ENCODE data around the gene NRP2.
A peak's percentile ranks its signal among the peaks of the same experiment; 100 is the strongest.

NRP2 gene

GRCh38 chr2:205688417-205689200 is 6.3 kb downstream of the NRP2 start:
- DNase-seq: no peak

- no peak for DNase-seq
Measured at GRCh38 chr2:205689820-205690219, 7.5 kb downstream of the NRP2 start.

- DNase-seq: no peak
Measured at GRCh38 chr2:205692104-205692503, 9.8 kb downstream of the NRP2 start.

- no peak for DNase-seq
Measured at GRCh38 chr2:205694256-205694655, 12.0 kb downstream of the NRP2 start.

- no peak for DNase-seq
Measured at GRCh38 chr2:205695460-205695991, 13.2 kb downstream of the NRP2 start.

GRCh38 chr2:205696331-205696926 is 14.1 kb downstream of the NRP2 start:
- DNase-seq: no peak

GRCh38 chr2:205696927-205697441 is 14.7 kb downstream of the NRP2 start:
- DNase-seq: no peak

- DNase-seq: no peak
Measured at GRCh38 chr2:205698286-205699268, 16.3 kb downstream of the NRP2 start.

- no peak for DNase-seq
Measured at GRCh38 chr2:205699515-205700289, 17.4 kb downstream of the NRP2 start.

- DNase-seq: no peak
Measured at GRCh38 chr2:205700331-205701132, 18.2 kb downstream of the NRP2 start.

GRCh38 chr2:205701509-205701908 is 19.2 kb downstream of the NRP2 start:
- DNase-seq: no peak

- DNase-seq: no peak
Measured at GRCh38 chr2:205702576-205702975, 20.3 kb downstream of the NRP2 start.

GRCh38 chr2:205703471-205704126 is 21.3 kb downstream of the NRP2 start:
- no peak for DNase-seq

- DNase-seq: no peak
Measured at GRCh38 chr2:205704127-205704741, 21.9 kb downstream of the NRP2 start.

- DNase-seq: no peak
Measured at GRCh38 chr2:205705511-205706349, 23.4 kb downstream of the NRP2 start.

- peak; percentile 63 to 70 for DNase-seq
Measured at GRCh38 chr2:205706769-205707381, 24.6 kb downstream of the NRP2 start.

GRCh38 chr2:205708231-205708631 is 25.9 kb downstream of the NRP2 start:
- no peak for DNase-seq

GRCh38 chr2:205709319-205709718 is 27.0 kb downstream of the NRP2 start:
- DNase-seq: no peak

- DNase-seq: no peak
Measured at GRCh38 chr2:205712508-205712907, 30.2 kb downstream of the NRP2 start.

Data from SHP77 (cell line).